ENCODE data around the gene ACOX1.

- no peak for TF ChIP-seq CTCF (IDR thresholded peaks at IDR 0.05)
- TF ChIP-seq EP300 (IDR thresholded peaks at IDR 0.05), result no peak
- no peak for TF ChIP-seq POLR2AphosphoS5 (IDR thresholded peaks at IDR 0.05)
These were observed 8.1 kb upstream of the ACOX1 start for GRCh38 chr17:75987041-75987440.

Measured in upper lobe of left lung (tissue), 4 donors.